B cell (primary cell): ENCODE data around the gene CALML5. TPM values are rescaled to one million over a fixed set of nuclear protein-coding genes. Genes with fewer than 3 reads are reported as not detected.

Source experiments
- ATAC-seq: fragments of 200-7000 bp; cut with Tn5 transposase; one replicate; pipeline ENCODE4 v1.10.0; 2021; ENCODE audit warnings: low read depth, mild to moderate bottlenecking, moderate number of reproducible peaks, moderate library complexity
- CTCF ChIA-PET: fragments of 350-600 bp; sonication (Branson Sonifier 250); formaldehyde crosslinking; loops from one replicate; lab custom pipeline; 2021; ENCODE audit warnings: antibody characterized with exemption, inconsistent platforms; lab: Charles Lee
- POLR2A ChIA-PET: fragments of 350-600 bp; sonication (Branson Sonifier 250); formaldehyde crosslinking; loops from one replicate; lab custom pipeline; 2021; ENCODE audit warnings: antibody characterized with exemption; lab: Charles Lee
- DNase-seq: peaks from one replicate; pipeline ENCODE4 v3.0.0; 2013
- H2AFZ ChIP-seq: 2 replicates; pipeline ENCODE4 v1.6.1; 2012; ENCODE audit warnings: mild to moderate bottlenecking, low read depth, low read length; ENCODE audit not compliant: insufficient read depth, poor library complexity, severe bottlenecking
- H3K27ac ChIP-seq, 2 donors: 1 replicate in 1 of 2; 2 replicates in 1 of 2; pipeline ENCODE4 v1.5.1; 2012 to 2013; ENCODE audit warnings: low read length in 2 of 2, mild to moderate bottlenecking in 2 of 2, moderate library complexity in 1 of 2
- H3K27me3 ChIP-seq, 4 experiments: fragments of 200-600 bp in 1 of 4; sonication (generic) in 1 of 4; replicated peaks in 1 of 4; 1 replicate in 2 of 4; 2 replicates in 2 of 4; pipeline versions ENCODE4 v1.6.1 to v1.7.0; 2013 to 2016; ENCODE audit warnings: low read length in 3 of 4, mild to moderate bottlenecking in 2 of 4, mixed read lengths in 1 of 4, moderate library complexity in 1 of 4; ENCODE audit not compliant: insufficient read depth in 4 of 4, control insufficient read depth in 3 of 4; ENCODE audit errors: control extremely low read depth in 1 of 4
- H3K36me3 ChIP-seq, 2 experiments: replicated peaks in 1 of 2; 1 replicate in 1 of 2; 2 replicates in 1 of 2; pipeline versions ENCODE4 v1.6.1 to v1.7.1; 2013; ENCODE audit warnings: low read length in 1 of 2; ENCODE audit not compliant: insufficient read depth in 2 of 2, control insufficient read depth in 1 of 2; ENCODE audit errors: control extremely low read depth in 1 of 2, extremely low read depth in 1 of 2
- H3K4me1 ChIP-seq, 2 donors: fragments of 200-600 bp in 1 of 2; sonication (generic) in 1 of 2; 1 replicate in 1 of 2; 2 replicates in 1 of 2; pipeline versions ENCODE4 v1.5.1 to v1.6.1; 2013 to 2017; ENCODE audit warnings: low read length in 2 of 2; ENCODE audit not compliant: control insufficient read depth in 2 of 2, insufficient read depth in 2 of 2
- H3K4me2 ChIP-seq: replicated peaks from 2 replicates; pipeline ENCODE3; 2012; ENCODE audit warnings: mild to moderate bottlenecking, low read depth, low read length; ENCODE audit not compliant: poor library complexity, severe bottlenecking
- H3K4me3 ChIP-seq, 5 experiments: fragments of 200-600 bp in 1 of 5; sonication (generic) in 1 of 5; 1 replicate in 3 of 5; 2 replicates in 2 of 5; pipeline versions ENCODE4 v1.5.1 to v1.7.0; 2011 to 2016; ENCODE audit warnings: low read length in 4 of 5, mild to moderate bottlenecking in 4 of 5, low read depth in 2 of 5, control low read depth in 1 of 5, moderate library complexity in 1 of 5; ENCODE audit not compliant: insufficient read depth in 1 of 5; ENCODE audit errors: control extremely low read depth in 1 of 5, extremely low read depth in 1 of 5
- H3K79me2 ChIP-seq: fragments of 200-600 bp; sonication (generic); one replicate; pipeline ENCODE4 v1.6.0; 2016; ENCODE audit warnings: low read length; ENCODE audit not compliant: control insufficient read depth, insufficient read depth
- H3K9ac ChIP-seq: fragments of 200-600 bp; sonication (generic); 2 replicates; pipeline ENCODE4 v1.6.1; 2017; ENCODE audit warnings: mild to moderate bottlenecking, low read length, moderate library complexity
- H3K9me3 ChIP-seq, 3 donors: one replicate each; pipeline versions ENCODE4 v1.6.1 to v1.7.1; 2013; ENCODE audit warnings: low read length in 2 of 3; ENCODE audit not compliant: control insufficient read depth in 2 of 3, insufficient read depth in 1 of 3; ENCODE audit errors: control extremely low read depth in 1 of 3
- H4K20me1 ChIP-seq: 2 replicates; pipeline ENCODE4 v1.6.0; 2012; ENCODE audit warnings: mild to moderate bottlenecking, low read length; ENCODE audit not compliant: insufficient read depth, control insufficient read depth, poor library complexity, severe bottlenecking
- H3K27ac Mint-ChIP-seq: one replicate; pipeline ENCODE4 v1.8.0; 2021; ENCODE audit warnings: mixed read lengths
- H3K27me3 Mint-ChIP-seq: one replicate; pipeline ENCODE4 v1.8.0; 2021; ENCODE audit warnings: mixed read lengths
- H3K4me1 Mint-ChIP-seq: one replicate; pipeline ENCODE4 v1.8.0; 2021; ENCODE audit warnings: mixed read lengths
- H3K4me3 Mint-ChIP-seq: one replicate; pipeline ENCODE4 v1.8.0; 2021; ENCODE audit warnings: mixed read lengths
- H3K9me3 Mint-ChIP-seq: one replicate; pipeline ENCODE4 v1.8.0; 2022; ENCODE audit warnings: mixed read lengths; ENCODE audit not compliant: insufficient read depth
- CTCF ChIP-seq: fragments of 200-600 bp; IDR thresholded peaks from one replicate; pipeline ENCODE4 v1.8.0; 2022; ENCODE audit warnings: antibody characterized with exemption, mild to moderate bottlenecking
- EZH2 ChIP-seq: IDR thresholded peaks from 2 replicates; pipeline ENCODE4 v1.6.1; 2012; ENCODE audit warnings: borderline replicate concordance, low read depth, mild to moderate bottlenecking, moderate library complexity, low read length; ENCODE audit not compliant: insufficient read depth, poor library complexity, severe bottlenecking
- WGBS: methylation state at CpG from one replicate; pipeline ENCODE4 v1.1.5; 2013; ENCODE audit warnings: missing lambda C conversion rate; ENCODE audit not compliant: insufficient coverage; 5-methylcytosine and 5-hydroxymethylcytosine counted together
- intact Hi-C: fragments of 100-400 bp; cut with micrococcal nuclease; formaldehyde crosslinking; loops from one replicate; pipeline ENCODE4 v1.10.0; 2022
- polyA plus RNA-seq: library from polyadenylated mRNA; depleted of rRNA; stranded (reverse); fragments of >200 nt; gene quantifications from 2 replicates; pipeline ENCODE4 v1.2.3, GENCODE V29; 2012
- total RNA-seq, 2 donors: library from RNA; stranded (reverse); fragments of 120-200 nt in 1 of 2; gene quantifications; 1 replicate in 1 of 2; 2 replicates in 1 of 2; pipeline versions ENCODE4 v1.2.3 to v1.2.4, GENCODE V29; 2013 to 2022

The CALML5 gene
- total and polyA plus RNA-seq, 2 donors (not counting 1 experiment from before 2014, with no cell fraction given): not detected

- TF ChIP-seq EZH2 (no peak), CTCF (no peak)
- no peaks in the 10 kb centered on the region for H3K79me2 ChIP-seq
- no peak overlapping the region for H3K4me2 ChIP-seq
- H3K4me3 ChIP-seq: no peak overlapping the region
- ATAC-seq (no peak), DNase-seq (no peak)
- intact Hi-C loops: no loop called here
- H3K27ac ChIP-seq: no peak overlapping the region
- H3K27ac Mint-ChIP-seq: no peak overlapping the region
- POLR2A ChIA-PET: no interaction called here
- no peaks in the 10 kb centered on the region for H3K4me1 ChIP-seq
- no peak overlapping the region for H3K9ac ChIP-seq
- peaks cover 0 to 12% (median 0%) of the 10 kb centered on the region in 3 donors for H3K9me3 ChIP-seq
- H3K4me1 Mint-ChIP-seq: peaks cover 2% of the 10 kb centered on the region
- no peaks in the 10 kb centered on the region for H4K20me1 ChIP-seq
- H3K27me3 Mint-ChIP-seq: peaks cover 7% of the 10 kb centered on the region
- H3K9me3 Mint-ChIP-seq: no peaks in the 10 kb centered on the region
- no peak overlapping the region for H3K4me3 Mint-ChIP-seq
- WGBS: 93% methylated on average over 9 of the region's 11 CpGs
- no peak overlapping the region for H2AFZ ChIP-seq
- no peaks in the 10 kb centered on the region for H3K27me3 ChIP-seq
- H3K36me3 ChIP-seq: no peaks in the 10 kb centered on the region
- CTCF ChIA-PET: interaction anchor here (0.5 kb wide), 1 partner anchor 18 kb away, joined by 3 read pairs; no protein-coding TSS in a partner anchor
Measured at GRCh38 chr10:5477948-5478693, 21.2 kb downstream of the CALML5 start.

- no peak for TF ChIP-seq CTCF
- TF ChIP-seq EZH2: no peak
- Histone ChIP-seq H3K27ac (no peak overlapping the region), H3K79me2 (no peaks in the 10 kb centered on the region), H3K27me3 (no peaks in the 10 kb centered on the region), H3K4me3 (no peak overlapping the region), H2AFZ (no peak overlapping the region), H3K4me2 (no peak overlapping the region), H3K9me3 (peaks cover 0 to 12% (median 0%) of the 10 kb centered on the region in 3 donors), H4K20me1 (no peaks in the 10 kb centered on the region), H3K9ac (no peak overlapping the region), H3K4me1 (no peaks in the 10 kb centered on the region), H3K36me3 (no peaks in the 10 kb centered on the region)
- ATAC-seq: no peak
- Mint-ChIP-seq H3K4me3 (no peak overlapping the region), H3K9me3 (no peaks in the 10 kb centered on the region), H3K27me3 (peaks cover 10% of the 10 kb centered on the region), H3K27ac (no peak overlapping the region), H3K4me1 (peaks cover 2% of the 10 kb centered on the region)
- 92% methylated on average over 12 of the region's 13 CpGs for WGBS
- ChIA-PET POLR2A (no interaction called here), CTCF (no interaction called here)
- DNase-seq: no peak
- intact Hi-C loops: no loop called here
Measured at GRCh38 chr10:5476918-5477525, 22.3 kb downstream of the CALML5 start.
